OCI-LY1 (cell line): ENCODE measurements around the gene RASAL2.

Source experiments
- H2AFZ ChIP-seq: fragments of 200-600 bp; sonication (generic), shearing (Covaris generic); 2 replicates; pipeline ENCODE4 v1.6.0; 2014; ENCODE audit warnings: antibody characterized with exemption, mild to moderate bottlenecking, low read length
- H3F3A ChIP-seq: fragments of 200-600 bp; sonication (generic), shearing (Covaris generic); 2 replicates; pipeline ENCODE4 v1.6.0; 2014; ENCODE audit warnings: mild to moderate bottlenecking, antibody characterized with exemption, low read length, moderate library complexity; ENCODE audit not compliant: insufficient read depth
- H3K27ac ChIP-seq: fragments of 200-600 bp; sonication (generic); 2 replicates; pipeline ENCODE4 v1.5.1; 2014; ENCODE audit warnings: low read length, mixed run types, mild to moderate bottlenecking, low read depth; ENCODE audit not compliant: poor library complexity, severe bottlenecking
- H3K27me3 ChIP-seq: fragments of 200-600 bp; sonication (generic); 2 replicates; pipeline ENCODE4 v1.6.0; 2014; ENCODE audit warnings: antibody characterized with exemption, mild to moderate bottlenecking, low read length, moderate library complexity; ENCODE audit not compliant: insufficient read depth
- H3K36me3 ChIP-seq: fragments of 200-600 bp; sonication (generic); 2 replicates; pipeline ENCODE4 v1.6.1; 2014; ENCODE audit warnings: mild to moderate bottlenecking, antibody characterized with exemption, low read length, moderate library complexity, mixed read lengths; ENCODE audit not compliant: insufficient read depth
- H3K4me1 ChIP-seq: fragments of 200-600 bp; sonication (generic); 2 replicates; pipeline ENCODE4 v1.5.1; 2014; ENCODE audit warnings: mild to moderate bottlenecking, low read length, moderate library complexity; ENCODE audit not compliant: insufficient read depth, severe bottlenecking
- H3K4me2 ChIP-seq: fragments of 200-600 bp; sonication (generic), shearing (Covaris generic); 2 replicates; pipeline ENCODE4 v1.6.1; 2014; ENCODE audit warnings: low read length
- H3K4me3 ChIP-seq: fragments of 200-600 bp; sonication (generic); 2 replicates; pipeline ENCODE4 v1.5.1; 2014; ENCODE audit warnings: low read length, low read depth, mild to moderate bottlenecking, mixed read lengths; ENCODE audit not compliant: poor library complexity, severe bottlenecking
- H3K79me2 ChIP-seq: fragments of 200-600 bp; shearing (Covaris generic); 2 replicates; pipeline ENCODE4 v1.6.1; 2016; ENCODE audit warnings: mixed run types, low read length, mixed read lengths; ENCODE audit not compliant: insufficient read depth
- H3K9ac ChIP-seq: fragments of 200-600 bp; sonication (generic), shearing (Covaris generic); 2 replicates; pipeline ENCODE4 v1.6.1; 2014; ENCODE audit warnings: mild to moderate bottlenecking, low read length, mixed read lengths
- H3K9me2 ChIP-seq: fragments of 200-600 bp; sonication (generic), shearing (Covaris generic); 2 replicates; pipeline ENCODE4 v1.6.1; 2014; ENCODE audit warnings: low read depth, mild to moderate bottlenecking, low read length, mixed read lengths
- H3K9me3 ChIP-seq: fragments of 200-600 bp; shearing (Covaris generic); 2 replicates; pipeline ENCODE4 v1.6.1; 2014; ENCODE audit warnings: low read length, mixed read lengths
- H4K20me1 ChIP-seq: fragments of 200-600 bp; sonication (generic), shearing (Covaris generic); 2 replicates; pipeline ENCODE4 v1.6.0; 2016; ENCODE audit warnings: mild to moderate bottlenecking, low read length; ENCODE audit not compliant: insufficient read depth
- CTCF ChIP-seq: fragments of 200-600 bp; sonication (generic), shearing (Covaris generic); IDR thresholded peaks from 2 replicates; pipeline ENCODE4 v1.5.1; 2017; ENCODE audit warnings: mild to moderate bottlenecking, antibody characterized with exemption, low read length, moderate library complexity, mixed read lengths
- EZH2 ChIP-seq: fragments of 200-600 bp; sonication (generic), shearing (Covaris generic); IDR thresholded peaks from 2 replicates; pipeline ENCODE4 v1.8.0; 2017; ENCODE audit warnings: borderline replicate concordance, mixed run types, mild to moderate bottlenecking, antibody characterized with exemption, low read length, moderate library complexity, mixed read lengths

The RASAL2 gene

GRCh38 chr1:178510155-178510554 lies 416.3 kb downstream of the RASAL2 start:
- Histone ChIP-seq H3K9ac (no peak overlapping the region), H4K20me1 (no peaks in the 10 kb centered on the region)
- TF ChIP-seq CTCF (no peak), EZH2 (no peak)

GRCh38 chr1:178512566-178513277 lies 418.8 kb downstream of the RASAL2 start, which contains the start of gene TEX35:
Gene TEX35, plus strand, starts transcription at chr1:178513109. Its CDS starts 80 bp downstream, at chr1:178513189.
- Histone ChIP-seq H3K79me2 (no peaks in the 10 kb centered on the region), H3K9me2 (no peaks in the 10 kb centered on the region), H3K36me3 (no peaks in the 10 kb centered on the region), H3F3A (no peaks in the 10 kb centered on the region), H3K9me3 (no peaks in the 10 kb centered on the region), H3K4me3 (no peak within 1 kb of the TSS), H3K4me1 (no peaks in the 10 kb centered on the region), H3K4me2 (no peak within 1 kb of the TSS), H2AFZ (no peak within 1 kb of the TSS), H4K20me1 (no peaks in the 10 kb centered on the region), H3K9ac (no peak within 1 kb of the TSS), H3K27ac (no peak within 1 kb of the TSS), H3K27me3 (no peaks in the 10 kb centered on the region)
- TF ChIP-seq EZH2 (no peak), CTCF (no peak)

More at GRCh38 chr1:178510155-178510554, 416.3 kb downstream of the RASAL2 start:
- Histone ChIP-seq H3K36me3 (no peaks in the 10 kb centered on the region), H3K27me3 (no peaks in the 10 kb centered on the region), H3F3A (no peaks in the 10 kb centered on the region), H3K4me3 (no peak overlapping the region), H3K9me2 (no peaks in the 10 kb centered on the region), H3K79me2 (no peaks in the 10 kb centered on the region), H3K4me1 (no peaks in the 10 kb centered on the region), H3K27ac (no peak overlapping the region), H3K9me3 (no peaks in the 10 kb centered on the region), H3K4me2 (no peak overlapping the region), H2AFZ (no peak overlapping the region)

- Histone ChIP-seq H3K9me3 (no peaks in the 10 kb centered on the region), H3K27ac (no peak overlapping the region), H3K4me3 (no peak overlapping the region), H2AFZ (no peak overlapping the region), H3K4me1 (no peaks in the 10 kb centered on the region), H3K9me2 (no peaks in the 10 kb centered on the region), H3K9ac (no peak overlapping the region), H3K36me3 (no peaks in the 10 kb centered on the region), H3K4me2 (no peak overlapping the region), H3F3A (no peaks in the 10 kb centered on the region), H3K27me3 (no peaks in the 10 kb centered on the region), H3K79me2 (no peaks in the 10 kb centered on the region), H4K20me1 (no peaks in the 10 kb centered on the region)
- no peak for TF ChIP-seq CTCF
- TF ChIP-seq EZH2: no peak
Measured at GRCh38 chr1:178513278-178513983, 419.5 kb downstream of the RASAL2 start.
